ENCODE data around the gene KIF21B.

KIF21B gene

DNA sequence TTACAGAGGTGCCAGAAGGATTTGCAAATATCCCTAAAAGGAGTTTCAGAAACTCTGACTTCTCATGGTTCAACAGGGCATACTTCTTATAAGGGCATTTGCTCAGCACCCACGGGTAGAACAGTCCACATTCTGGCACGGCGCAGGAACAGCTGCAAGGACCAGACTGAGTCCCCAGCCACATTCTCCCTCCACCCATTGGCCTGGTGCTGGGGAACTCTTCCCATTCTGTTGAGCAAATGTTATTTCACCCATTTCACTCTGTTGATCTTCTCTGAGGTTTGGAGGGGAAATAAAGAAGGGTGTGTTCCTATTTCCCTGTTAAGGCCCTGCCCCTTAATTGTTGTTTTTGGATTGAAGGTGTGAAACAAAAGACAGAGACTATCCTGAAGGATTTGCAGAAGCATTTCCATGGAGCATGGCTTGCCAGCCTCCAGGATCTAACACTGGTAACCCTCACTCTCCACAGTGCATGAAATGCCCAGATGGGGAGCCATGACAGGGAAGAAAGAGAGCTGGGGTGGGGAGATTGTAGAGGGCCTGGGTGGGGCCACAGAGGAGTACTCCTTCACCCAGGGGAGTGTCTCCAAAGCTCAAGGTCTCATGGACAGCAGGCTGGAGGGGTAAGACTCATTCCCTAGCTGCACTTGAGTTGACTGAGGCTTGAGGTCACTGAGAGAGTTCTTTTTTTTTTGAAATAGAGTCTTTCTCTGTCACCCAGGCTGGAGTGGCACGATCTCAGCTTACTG lies 93.8 kb downstream of the KIF21B start:
- TF ChIP-seq, protein P1, sequence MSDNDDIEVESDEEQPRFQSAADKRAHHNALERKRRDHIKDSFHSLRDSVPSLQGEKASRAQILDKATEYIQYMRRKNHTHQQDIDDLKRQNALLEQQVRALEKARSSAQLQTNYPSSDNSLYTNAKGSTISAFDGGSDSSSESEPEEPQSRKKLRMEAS (IDR thresholded peaks at IDR 0.05) = no peak
- no peak for TF ChIP-seq EP300 (IDR thresholded peaks at IDR 0.05; ENCODE audit: borderline replicate concordance)
- TF ChIP-seq, protein P2, sequence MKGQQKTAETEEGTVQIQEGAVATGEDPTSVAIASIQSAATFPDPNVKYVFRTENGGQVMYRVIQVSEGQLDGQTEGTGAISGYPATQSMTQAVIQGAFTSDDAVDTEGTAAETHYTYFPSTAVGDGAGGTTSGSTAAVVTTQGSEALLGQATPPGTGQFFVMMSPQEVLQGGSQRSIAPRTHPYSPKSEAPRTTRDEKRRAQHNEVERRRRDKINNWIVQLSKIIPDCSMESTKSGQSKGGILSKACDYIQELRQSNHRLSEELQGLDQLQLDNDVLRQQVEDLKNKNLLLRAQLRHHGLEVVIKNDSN (IDR thresholded peaks at IDR 0.05) = no peak

DNA sequence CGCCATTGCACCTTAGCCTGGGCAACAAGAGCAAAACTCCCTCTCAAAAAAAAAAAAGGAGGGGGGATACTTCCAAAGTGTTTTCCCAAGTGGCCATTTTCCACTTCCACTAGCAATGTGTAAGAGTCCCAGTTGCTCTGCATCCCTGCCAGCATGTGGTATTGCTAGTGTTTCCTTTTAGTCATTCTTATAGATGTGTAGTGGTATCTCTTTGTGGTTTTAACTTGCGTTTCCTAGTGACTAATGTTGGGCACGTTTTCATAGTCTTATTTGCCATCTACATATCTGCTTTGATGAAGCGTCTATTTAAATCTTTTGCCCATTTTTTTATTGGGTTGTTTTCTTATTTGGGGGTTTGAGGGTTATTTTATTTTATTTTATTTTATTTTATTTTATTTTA lies 97.7 kb downstream of the KIF21B start:
- TF ChIP-seq TEAD4 (IDR thresholded peaks at IDR 0.05) (no peak), ZBTB7A (IDR thresholded peaks at IDR 0.05; ENCODE audit: low read depth) (no peak), CEBPB (IDR thresholded peaks at IDR 0.05) (no peak)

DNA sequence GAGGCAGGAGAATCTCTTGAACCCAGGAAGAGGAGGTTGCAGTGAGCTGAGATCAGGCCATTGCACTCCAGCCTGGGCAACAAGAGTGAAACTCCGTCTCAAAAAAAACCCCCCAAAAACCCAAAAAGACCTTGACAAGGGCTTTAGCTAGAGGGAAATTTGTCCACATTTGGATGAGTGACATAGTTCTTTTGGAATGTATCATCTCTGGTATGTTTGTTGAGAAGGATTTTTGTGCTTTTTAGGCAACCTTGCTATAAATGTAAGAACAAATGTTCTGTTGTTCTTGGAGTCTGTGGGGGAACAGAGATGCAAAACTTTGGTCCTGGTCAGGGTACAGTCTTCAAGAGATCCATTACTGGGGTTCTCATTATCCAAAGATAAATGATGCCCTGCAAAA lies 99.9 kb downstream of the KIF21B start:
- TF ChIP-seq REST (IDR thresholded peaks at IDR 0.05; ENCODE audit: low read depth) (no peak), EP300 (IDR thresholded peaks at IDR 0.05; ENCODE audit: borderline replicate concordance) (no peak), EGR1 (IDR thresholded peaks at IDR 0.05) (no peak), FOXM1 (IDR thresholded peaks at IDR 0.05; ENCODE audit: borderline replicate concordance, low read depth) (no peak), YY1 (IDR thresholded peaks at IDR 0.05; ENCODE audit: low read depth) (no peak), ZBTB7A (IDR thresholded peaks at IDR 0.05; ENCODE audit: low read depth) (no peak), CREB1 (IDR thresholded peaks at IDR 0.05; ENCODE audit: low read depth) (no peak), RAD21 (IDR thresholded peaks at IDR 0.05; ENCODE audit: low read depth) (no peak), TEAD4 (IDR thresholded peaks at IDR 0.05) (no peak), TCF12 (IDR thresholded peaks at IDR 0.05; ENCODE audit: low read depth) (no peak), CEBPB (IDR thresholded peaks at IDR 0.05) (no peak), NFIC (IDR thresholded peaks at IDR 0.05) (no peak)
- TF ChIP-seq, protein P1 (IDR thresholded peaks at IDR 0.05) = no peak
- TF ChIP-seq, protein P2 (IDR thresholded peaks at IDR 0.05) = no peak

- TF ChIP-seq, protein P1 (IDR thresholded peaks at IDR 0.05) = no peak
- TF ChIP-seq FOXM1 (IDR thresholded peaks at IDR 0.05; ENCODE audit: borderline replicate concordance, low read depth) = no peak
- no peak for TF ChIP-seq EP300 (IDR thresholded peaks at IDR 0.05; ENCODE audit: borderline replicate concordance)
Measured at GRCh38 chr1:200922406-200922805, 101.1 kb downstream of the KIF21B start.

DNA sequence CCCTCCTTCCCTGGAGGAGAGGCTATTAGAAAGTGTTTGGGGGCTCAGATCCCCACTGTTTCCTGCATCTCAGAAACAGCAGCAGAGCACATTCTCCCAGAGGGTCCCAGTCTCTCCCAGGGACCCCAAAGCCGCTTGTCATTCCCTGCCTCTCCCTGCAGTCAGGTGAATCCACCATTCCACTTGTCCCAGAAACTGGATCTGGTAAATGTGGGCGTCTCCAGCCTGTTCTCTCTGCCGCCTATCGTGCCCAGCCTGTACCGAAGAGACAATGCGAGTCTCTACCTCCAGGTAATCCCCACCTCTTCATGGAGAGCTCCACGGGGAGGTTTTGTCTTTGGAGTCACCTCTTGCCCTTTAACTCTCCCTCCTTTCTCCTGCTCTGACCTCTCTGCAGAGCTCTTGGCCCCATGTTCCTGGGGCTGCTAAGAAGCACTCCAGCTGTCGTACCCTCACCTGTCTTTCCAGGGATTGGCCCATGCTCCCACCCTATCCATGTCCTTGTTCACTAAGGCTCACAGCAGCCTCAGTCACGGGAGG lies 101.9 kb downstream of the KIF21B start:
- no peak for TF ChIP-seq CEBPB (IDR thresholded peaks at IDR 0.05)
- no peak for TF ChIP-seq FOXM1 (IDR thresholded peaks at IDR 0.05; ENCODE audit: borderline replicate concordance, low read depth)
- TF ChIP-seq TEAD4 (IDR thresholded peaks at IDR 0.05) = no peak
- no peak for TF ChIP-seq RAD21 (IDR thresholded peaks at IDR 0.05; ENCODE audit: low read depth)
- TF ChIP-seq TAF1 (IDR thresholded peaks at IDR 0.05; ENCODE audit: low read depth) = no peak
- no peak for TF ChIP-seq EP300 (IDR thresholded peaks at IDR 0.05; ENCODE audit: borderline replicate concordance)
- TF ChIP-seq, protein P1 (IDR thresholded peaks at IDR 0.05) = no peak
- TF ChIP-seq REST (IDR thresholded peaks at IDR 0.05; ENCODE audit: low read depth) = no peak
- TF ChIP-seq YY1 (IDR thresholded peaks at IDR 0.05; ENCODE audit: low read depth) = no peak
- no peak for TF ChIP-seq NFIC (IDR thresholded peaks at IDR 0.05)
- TF ChIP-seq EGR1 (IDR thresholded peaks at IDR 0.05) = no peak
- TF ChIP-seq CREB1 (IDR thresholded peaks at IDR 0.05; ENCODE audit: low read depth) = no peak
- TF ChIP-seq TCF12 (IDR thresholded peaks at IDR 0.05; ENCODE audit: low read depth) = no peak
